GM23248 (cell line): Measurements from ENCODE around the gene KRT73.

Experiments
- EZH2 ChIP-seq: fragments of 200-600 bp; sonication (generic); IDR thresholded peaks from 2 replicates; pipeline ENCODE4 v1.6.1; 2018; ENCODE audit warnings: antibody characterized with exemption, mild to moderate bottlenecking; ENCODE audit not compliant: insufficient read depth, poor library complexity, severe bottlenecking
- EZH2phosphoT487 ChIP-seq: fragments of 200-600 bp; sonication (generic); IDR thresholded peaks from 2 replicates; pipeline ENCODE4 v1.6.1; 2018; ENCODE audit warnings: antibody characterized with exemption, moderate library complexity, mild to moderate bottlenecking, low read depth; ENCODE audit not compliant: insufficient read depth

GRCh38 chr12:52585066-52585465 lies 33.3 kb downstream of the KRT73 start:
- TF ChIP-seq EZH2 (no peak), EZH2phosphoT487 (no peak)
